ENCODE data around the gene IL17REL. TPM values are rescaled to one million over a fixed set of nuclear protein-coding genes. Genes with fewer than 3 reads are reported as not detected.

Gene IL17REL
- total and polyA plus RNA-seq, 2 of the 13 experiments (the other 11 are each of a cell fraction or from before 2014, with no cell fraction given), result not detected

- TF ChIP-seq ZNF20 (CRISPR knock-in tag; IDR thresholded peaks at IDR 0.05) (no peak), ZNF251 (CRISPR knock-in tag; IDR thresholded peaks at IDR 0.05) (no peak), ZC3H4 (CRISPR knock-in tag; IDR thresholded peaks at IDR 0.05; ENCODE audit: borderline replicate concordance) (no peak), TBP (CRISPR knock-in tag; IDR thresholded peaks at IDR 0.05) (no peak), SP2 (CRISPR knock-in tag; IDR thresholded peaks at IDR 0.05) (no peak), MIER3 (CRISPR knock-in tag; IDR thresholded peaks at IDR 0.05; ENCODE audit: borderline replicate concordance) (no peak), SPEN (CRISPR knock-in tag; IDR thresholded peaks at IDR 0.05; ENCODE audit: low read depth) (0 out of 2 replicates have a peak, but pooled peaks have one; percentile 60), NFE2L2 (IDR thresholded peaks at IDR 0.05; ENCODE audit: low read length) (no peak), ZNF678 (CRISPR knock-in tag; IDR thresholded peaks at IDR 0.05) (no peak), ZNF674 (CRISPR knock-in tag; IDR thresholded peaks at IDR 0.05; ENCODE audit: low read depth) (no peak), JUN (CRISPR knock-in tag; IDR thresholded peaks at IDR 0.05) (no peak), ZNF12 (CRISPR knock-in tag; IDR thresholded peaks at IDR 0.05) (no peak), ZNF326 (CRISPR knock-in tag; IDR thresholded peaks at IDR 0.05; ENCODE audit: borderline replicate concordance) (no peak), SMYD3 (CRISPR knock-in tag; IDR thresholded peaks at IDR 0.05) (no peak), NKX3-1 (CRISPR knock-in tag; IDR thresholded peaks at IDR 0.05) (no peak), ZNF138 (CRISPR knock-in tag; IDR thresholded peaks at IDR 0.05; ENCODE audit: low read depth) (no peak), HDAC2 (CRISPR knock-in tag; IDR thresholded peaks at IDR 0.05) (no peak), SRSF1 (optimal IDR thresholded peaks at IDR 0.05; ENCODE audit: low read depth, low read length) (no peak), NAIF1 (CRISPR knock-in tag; IDR thresholded peaks at IDR 0.05; ENCODE audit: borderline replicate concordance) (no peak), ZFAT (CRISPR knock-in tag; conservative IDR thresholded peaks at IDR 0.05) (no peak), MAF1 (CRISPR knock-in tag; IDR thresholded peaks at IDR 0.05; ENCODE audit: borderline replicate concordance) (no peak), HNRNPH1 (optimal IDR thresholded peaks at IDR 0.05; ENCODE audit: low read depth, low read length) (no peak), CENPX (CRISPR knock-in tag; IDR thresholded peaks at IDR 0.05) (no peak), NCOA5 (CRISPR knock-in tag; IDR thresholded peaks at IDR 0.05) (no peak), DNMT1 (CRISPR knock-in tag; IDR thresholded peaks at IDR 0.05) (no peak), ZNF484 (CRISPR knock-in tag; IDR thresholded peaks at IDR 0.05; ENCODE audit: borderline replicate concordance, low read depth) (no peak), RARG (CRISPR knock-in tag; IDR thresholded peaks at IDR 0.05; ENCODE audit: low read depth) (no peak)
- TF ChIP-seq, protein P1, sequence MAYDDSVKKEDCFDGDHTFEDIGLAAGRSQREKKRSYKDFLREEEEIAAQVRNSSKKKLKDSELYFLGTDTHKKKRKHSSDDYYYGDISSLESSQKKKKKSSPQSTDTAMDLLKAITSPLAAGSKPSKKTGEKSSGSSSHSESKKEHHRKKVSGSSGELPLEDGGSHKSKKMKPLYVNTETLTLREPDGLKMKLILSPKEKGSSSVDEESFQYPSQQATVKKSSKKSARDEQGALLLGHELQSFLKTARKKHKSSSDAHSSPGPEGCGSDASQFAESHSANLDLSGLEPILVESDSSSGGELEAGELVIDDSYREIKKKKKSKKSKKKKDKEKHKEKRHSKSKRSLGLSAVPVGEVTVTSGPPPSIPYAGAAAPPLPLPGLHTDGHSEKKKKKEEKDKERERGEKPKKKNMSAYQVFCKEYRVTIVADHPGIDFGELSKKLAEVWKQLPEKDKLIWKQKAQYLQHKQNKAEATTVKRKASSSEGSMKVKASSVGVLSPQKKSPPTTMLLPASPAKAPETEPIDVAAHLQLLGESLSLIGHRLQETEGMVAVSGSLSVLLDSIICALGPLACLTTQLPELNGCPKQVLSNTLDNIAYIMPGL (CRISPR knock-in tag; IDR thresholded peaks at IDR 0.05; ENCODE audit: borderline replicate concordance in 1 of 2, low read depth in 1 of 2), result no peak
- TF ChIP-seq, protein P2, sequence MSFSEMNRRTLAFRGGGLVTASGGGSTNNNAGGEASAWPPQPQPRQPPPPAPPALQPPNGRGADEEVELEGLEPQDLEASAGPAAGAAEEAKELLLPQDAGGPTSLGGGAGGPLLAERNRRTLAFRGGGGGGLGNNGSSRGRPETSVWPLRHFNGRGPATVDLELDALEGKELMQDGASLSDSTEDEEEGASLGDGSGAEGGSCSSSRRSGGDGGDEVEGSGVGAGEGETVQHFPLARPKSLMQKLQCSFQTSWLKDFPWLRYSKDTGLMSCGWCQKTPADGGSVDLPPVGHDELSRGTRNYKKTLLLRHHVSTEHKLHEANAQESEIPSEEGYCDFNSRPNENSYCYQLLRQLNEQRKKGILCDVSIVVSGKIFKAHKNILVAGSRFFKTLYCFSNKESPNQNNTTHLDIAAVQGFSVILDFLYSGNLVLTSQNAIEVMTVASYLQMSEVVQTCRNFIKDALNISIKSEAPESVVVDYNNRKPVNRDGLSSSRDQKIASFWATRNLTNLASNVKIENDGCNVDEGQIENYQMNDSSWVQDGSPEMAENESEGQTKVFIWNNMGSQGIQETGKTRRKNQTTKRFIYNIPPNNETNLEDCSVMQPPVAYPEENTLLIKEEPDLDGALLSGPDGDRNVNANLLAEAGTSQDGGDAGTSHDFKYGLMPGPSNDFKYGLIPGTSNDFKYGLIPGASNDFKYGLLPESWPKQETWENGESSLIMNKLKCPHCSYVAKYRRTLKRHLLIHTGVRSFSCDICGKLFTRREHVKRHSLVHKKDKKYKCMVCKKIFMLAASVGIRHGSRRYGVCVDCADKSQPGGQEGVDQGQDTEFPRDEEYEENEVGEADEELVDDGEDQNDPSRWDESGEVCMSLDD (CRISPR knock-in tag; IDR thresholded peaks at IDR 0.05; ENCODE audit: borderline replicate concordance), result no peak
Observed at GRCh38 chr22:49962012-49962750, 50.4 kb downstream of the IL17REL start (continued).

Data from HepG2 (cell line).